ENCODE data around the gene BSPRY. TPM values are rescaled to one million over a fixed set of nuclear protein-coding genes. Genes with fewer than 3 reads are reported as not detected.

BSPRY gene
- total and polyA plus RNA-seq, 2 of the 13 experiments (the other 11 are each of a cell fraction or from before 2014, with no cell fraction given): 0.09 to 0.26 TPM

GRCh38 chr9:113401027-113401792 is 51.9 kb downstream of the BSPRY start, which contains the start of gene ALAD (continued):
- no peak for TF ChIP-seq BCLAF1 (IDR thresholded peaks at IDR 0.05)
- TF ChIP-seq ZNF607 (CRISPR knock-in tag; IDR thresholded peaks at IDR 0.05; ENCODE audit: borderline replicate concordance): 0 out of 2 replicates have a peak, but pooled peaks have one; percentile 79
- TF ChIP-seq MLXIP (CRISPR knock-in tag; IDR thresholded peaks at IDR 0.05; ENCODE audit: borderline replicate concordance): peak; percentile 34; the same call in 1 of the 2 replicates
- 0 out of 2 replicates have a peak, but pooled peaks have one; percentile 60 for TF ChIP-seq ZNF569 (CRISPR knock-in tag; IDR thresholded peaks at IDR 0.05; ENCODE audit: borderline replicate concordance)
- peak; percentile 87 for TF ChIP-seq ARID2 (CRISPR knock-in tag; IDR thresholded peaks at IDR 0.05; ENCODE audit: borderline replicate concordance)
- TF ChIP-seq ZNF7 (CRISPR knock-in tag; IDR thresholded peaks at IDR 0.05): no peak
- TF ChIP-seq PLRG1 (conservative IDR thresholded peaks at IDR 0.05): no peak
- TF ChIP-seq ZNF331 (CRISPR knock-in tag; IDR thresholded peaks at IDR 0.05): peak; percentile 90
- TF ChIP-seq SMAD9 (CRISPR knock-in tag; IDR thresholded peaks at IDR 0.05): no peak
- TF ChIP-seq, protein P1, sequence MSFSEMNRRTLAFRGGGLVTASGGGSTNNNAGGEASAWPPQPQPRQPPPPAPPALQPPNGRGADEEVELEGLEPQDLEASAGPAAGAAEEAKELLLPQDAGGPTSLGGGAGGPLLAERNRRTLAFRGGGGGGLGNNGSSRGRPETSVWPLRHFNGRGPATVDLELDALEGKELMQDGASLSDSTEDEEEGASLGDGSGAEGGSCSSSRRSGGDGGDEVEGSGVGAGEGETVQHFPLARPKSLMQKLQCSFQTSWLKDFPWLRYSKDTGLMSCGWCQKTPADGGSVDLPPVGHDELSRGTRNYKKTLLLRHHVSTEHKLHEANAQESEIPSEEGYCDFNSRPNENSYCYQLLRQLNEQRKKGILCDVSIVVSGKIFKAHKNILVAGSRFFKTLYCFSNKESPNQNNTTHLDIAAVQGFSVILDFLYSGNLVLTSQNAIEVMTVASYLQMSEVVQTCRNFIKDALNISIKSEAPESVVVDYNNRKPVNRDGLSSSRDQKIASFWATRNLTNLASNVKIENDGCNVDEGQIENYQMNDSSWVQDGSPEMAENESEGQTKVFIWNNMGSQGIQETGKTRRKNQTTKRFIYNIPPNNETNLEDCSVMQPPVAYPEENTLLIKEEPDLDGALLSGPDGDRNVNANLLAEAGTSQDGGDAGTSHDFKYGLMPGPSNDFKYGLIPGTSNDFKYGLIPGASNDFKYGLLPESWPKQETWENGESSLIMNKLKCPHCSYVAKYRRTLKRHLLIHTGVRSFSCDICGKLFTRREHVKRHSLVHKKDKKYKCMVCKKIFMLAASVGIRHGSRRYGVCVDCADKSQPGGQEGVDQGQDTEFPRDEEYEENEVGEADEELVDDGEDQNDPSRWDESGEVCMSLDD (CRISPR knock-in tag; IDR thresholded peaks at IDR 0.05; ENCODE audit: borderline replicate concordance): 0 out of 2 replicates have a peak, but pooled peaks have one; percentile 53
- TF ChIP-seq ZNF672 (CRISPR knock-in tag; IDR thresholded peaks at IDR 0.05): no peak
- peak; percentile 61; the same call in 1 of the 2 replicates for TF ChIP-seq IKZF5 (CRISPR knock-in tag; IDR thresholded peaks at IDR 0.05)
- no peak for TF ChIP-seq KLF13 (CRISPR knock-in tag; IDR thresholded peaks at IDR 0.05)
- TF ChIP-seq NCOA2 (CRISPR knock-in tag; IDR thresholded peaks at IDR 0.05): peak; percentile 46; the same call in 1 of the 2 replicates
- TF ChIP-seq ZNF543 (CRISPR knock-in tag; IDR thresholded peaks at IDR 0.05): 0 out of 2 replicates have a peak, but pooled peaks have one; percentile 67
- peak; percentile 86 for TF ChIP-seq ZFX (CRISPR knock-in tag; IDR thresholded peaks at IDR 0.05; ENCODE audit: low read depth)
- TF ChIP-seq MIER3 (CRISPR knock-in tag; IDR thresholded peaks at IDR 0.05; ENCODE audit: borderline replicate concordance): peak; percentile 87; the same call in 1 of the 2 replicates
